ENCODE data around the gene RARG. TPM values are rescaled to one million over a fixed set of nuclear protein-coding genes. Genes with fewer than 3 reads are reported as not detected.

Gene RARG
- total and polyA plus RNA-seq, 7 donors, result 3.7 to 10.8 (median 6.2) TPM

- no peak for DNase-seq
- H3K4me3 ChIP-seq, result no peak overlapping the region
- peaks cover 3 to 56% of the 10 kb centered on the region in 2 donors for H3K36me3 ChIP-seq (ENCODE audit: insufficient read depth in 1 of 2, low read depth in 1 of 2)
- intact Hi-C loops (cut with DNase I), result no loop called here
- TF ChIP-seq CTCF (IDR thresholded peaks at IDR 0.05), result no peak
- no peaks in the 10 kb centered on the region for H3K27me3 ChIP-seq (ENCODE audit: insufficient read depth in 3 of 3, low read length in 2 of 3)
- H3K9me3 ChIP-seq, result no peaks in the 10 kb centered on the region
- ATAC-seq, result no peak
- 57 to 61% (median 58%) methylated on average over 10 of the region's 10 CpGs for WGBS, 3 donors
- no peak overlapping the region for H3K27ac ChIP-seq
- no peaks in the 10 kb centered on the region for H3K4me1 ChIP-seq
Observed at GRCh38 chr12:53171725-53172329, 60.2 kb downstream of the RARG start.

- no peak overlapping the region for H3K27ac ChIP-seq
- 82 to 85% (median 83%) methylated on average over 14 of the region's 14 CpGs for WGBS, 3 donors
- ATAC-seq (no peak), DNase-seq (no peak)
- no peaks in the 10 kb centered on the region for H3K9me3 ChIP-seq
- TF ChIP-seq CTCF (IDR thresholded peaks at IDR 0.05), result no peak
- peaks cover 3 to 63% of the 10 kb centered on the region in 2 donors for H3K36me3 ChIP-seq (ENCODE audit: insufficient read depth in 1 of 2, low read depth in 1 of 2)
- no peaks in the 10 kb centered on the region for H3K27me3 ChIP-seq (ENCODE audit: insufficient read depth in 3 of 3, low read length in 2 of 3)
- no peaks in the 10 kb centered on the region for H3K4me1 ChIP-seq
- H3K4me3 ChIP-seq, result no peak overlapping the region
- intact Hi-C loops (cut with DNase I), result no loop called here
Observed at GRCh38 chr12:53170876-53171724, 60.9 kb downstream of the RARG start.

- TF ChIP-seq CTCF (IDR thresholded peaks at IDR 0.05), result no peak
- no peak for ATAC-seq
- WGBS, 3 donors, result 88 to 92% (median 91%) methylated on average over 8 of the region's 8 CpGs
Observed at GRCh38 chr12:53170215-53170614, 61.8 kb downstream of the RARG start.

GRCh38 chr12:53169644-53170043 lies 62.4 kb downstream of the RARG start:
- ATAC-seq (no peak), DNase-seq (no peak)
- TF ChIP-seq CTCF (IDR thresholded peaks at IDR 0.05), result no peak
- intact Hi-C loops (cut with DNase I), result no loop called here
- Histone ChIP-seq H3K27ac (no peak overlapping the region), H3K36me3 (ENCODE audit: insufficient read depth in 1 of 2, low read depth in 1 of 2) (peaks cover 3 to 70% of the 10 kb centered on the region in 2 donors), H3K27me3 (ENCODE audit: insufficient read depth in 3 of 3, low read length in 2 of 3) (no peaks in the 10 kb centered on the region), H3K4me3 (no peak overlapping the region), H3K9me3 (no peaks in the 10 kb centered on the region), H3K4me1 (no peaks in the 10 kb centered on the region)
- 88 to 94% (median 94%) methylated on average over 7 of the region's 7 CpGs for WGBS, 3 donors

More at GRCh38 chr12:53170215-53170614, 61.8 kb downstream of the RARG start:
- H3K4me1 ChIP-seq, result no peaks in the 10 kb centered on the region
- H3K36me3 ChIP-seq (ENCODE audit: insufficient read depth in 1 of 2, low read depth in 1 of 2), result peaks cover 3 to 70% of the 10 kb centered on the region in 2 donors
- no peak for DNase-seq
- no peaks in the 10 kb centered on the region for H3K27me3 ChIP-seq (ENCODE audit: insufficient read depth in 3 of 3, low read length in 2 of 3)
- H3K27ac ChIP-seq, result no peak overlapping the region
- H3K4me3 ChIP-seq, result no peak overlapping the region
- intact Hi-C loops (cut with DNase I), result no loop called here
- H3K9me3 ChIP-seq, result no peaks in the 10 kb centered on the region
